Neural cell (in vitro differentiated cells): ENCODE data around the gene MAMDC2. TPM values are rescaled to one million over a fixed set of nuclear protein-coding genes. Genes with fewer than 3 reads are reported as not detected.
A peak's percentile ranks its signal among the peaks of the same experiment; 100 is the strongest.

ENCODE experiments used
- H2AFZ ChIP-seq: fragments of 200-600, 300-800 bp; sonication (generic), shearing (Covaris generic); 2 replicates; pipeline ENCODE4 v1.6.0; 2014; ENCODE audit warnings: low read depth, mild to moderate bottlenecking, antibody characterized with exemption, low read length, moderate library complexity
- H3F3A ChIP-seq: fragments of 200-600 bp; shearing (Covaris generic); 2 replicates; pipeline ENCODE4 v1.6.1; 2016; ENCODE audit warnings: mild to moderate bottlenecking, moderate library complexity, mixed read lengths, antibody characterized with exemption, low read length; ENCODE audit not compliant: insufficient read depth, poor library complexity, severe bottlenecking
- H3K27ac ChIP-seq: fragments of 200-600, 300-800 bp; sonication (generic), shearing (Covaris generic); 2 replicates; pipeline ENCODE4 v1.5.1; 2014; ENCODE audit warnings: mild to moderate bottlenecking, low read length, moderate library complexity
- H3K27me3 ChIP-seq: fragments of 300-800, 200-600 bp; sonication (generic), shearing (Covaris generic); 2 replicates; pipeline ENCODE4 v1.6.0; 2014; ENCODE audit warnings: mild to moderate bottlenecking, low read depth, low read length, moderate library complexity; ENCODE audit not compliant: insufficient read depth
- H3K36me3 ChIP-seq: fragments of 300-800, 200-600 bp; sonication (generic), shearing (Covaris generic); 2 replicates; pipeline ENCODE4 v1.5.1; 2014; ENCODE audit warnings: mild to moderate bottlenecking, antibody characterized with exemption, low read length, moderate library complexity; ENCODE audit not compliant: insufficient read depth
- H3K4me2 ChIP-seq: fragments of 300-800, 200-600 bp; sonication (generic), shearing (Covaris generic); 2 replicates; pipeline ENCODE4 v1.6.0; 2014; ENCODE audit warnings: mild to moderate bottlenecking, low read length
- H3K4me3 ChIP-seq: fragments of 300-800, 200-600 bp; sonication (generic), shearing (Covaris generic); 2 replicates; pipeline ENCODE4 v1.5.1; 2014; ENCODE audit warnings: mild to moderate bottlenecking, low read length, moderate library complexity
- H3K79me2 ChIP-seq: fragments of 200-600 bp; shearing (Covaris generic); replicated peaks from 2 replicates; pipeline ENCODE4 v1.6.0; 2014; ENCODE audit warnings: mild to moderate bottlenecking, low read length, moderate library complexity; ENCODE audit not compliant: insufficient read depth
- H3K9ac ChIP-seq: fragments of 300-800, 200-600 bp; sonication (generic), shearing (Covaris generic); 2 replicates; pipeline ENCODE4 v1.6.1; 2016; ENCODE audit warnings: mild to moderate bottlenecking, low read length, mixed read lengths
- H3K9me2 ChIP-seq: fragments of 200-600 bp; shearing (Covaris generic); 2 replicates; pipeline ENCODE4 v1.6.1; 2016; ENCODE audit warnings: mild to moderate bottlenecking, low read length, mixed read lengths; ENCODE audit not compliant: insufficient read depth
- H3K9me3 ChIP-seq: fragments of 200-600, 300-800 bp; sonication (generic), shearing (Covaris generic); 2 replicates; pipeline ENCODE4 v1.6.1; 2016; ENCODE audit warnings: mild to moderate bottlenecking, mixed run types, low read length, moderate library complexity, mixed read lengths
- H4K20me1 ChIP-seq: fragments of 200-600 bp; shearing (Covaris generic); 2 replicates; pipeline ENCODE4 v1.6.1; 2016; ENCODE audit warnings: mild to moderate bottlenecking, mixed run types; ENCODE audit not compliant: insufficient read depth
- CTCF ChIP-seq: fragments of 450-650 bp; IDR thresholded peaks from 2 replicates; pipeline ENCODE4 v1.5.1; 2014; ENCODE audit warnings: antibody characterized with exemption, mild to moderate bottlenecking, moderate library complexity; ENCODE audit not compliant: poor library complexity, severe bottlenecking
- EP300 ChIP-seq: fragments of 450-650 bp; conservative IDR thresholded peaks from 2 replicates; pipeline ENCODE4 v1.6.1; 2014; ENCODE audit warnings: antibody characterized with exemption, mild to moderate bottlenecking, moderate library complexity; ENCODE audit not compliant: poor library complexity, severe bottlenecking
- EZH2 ChIP-seq: fragments of 200-600, 300-800 bp; shearing (Covaris generic), sonication (generic); IDR thresholded peaks from 2 replicates; pipeline ENCODE4 v1.6.1; 2014; ENCODE audit warnings: antibody characterized with exemption, low read length, borderline replicate concordance, mild to moderate bottlenecking; ENCODE audit not compliant: insufficient read depth, poor library complexity, severe bottlenecking
- MXI1 ChIP-seq: fragments of 450-650 bp; conservative IDR thresholded peaks from 2 replicates; pipeline ENCODE4 v1.6.1; 2014; ENCODE audit warnings: antibody characterized with exemption, mild to moderate bottlenecking; ENCODE audit not compliant: poor library complexity, severe bottlenecking
- POLR2AphosphoS5 ChIP-seq: IDR thresholded peaks from 2 replicates; pipeline ENCODE4 v1.6.1; 2012
- RAD21 ChIP-seq: fragments of 450-650 bp; conservative IDR thresholded peaks from 2 replicates; pipeline ENCODE4 v1.6.1; 2014; ENCODE audit warnings: antibody characterized with exemption, mild to moderate bottlenecking, moderate library complexity
- REST ChIP-seq: IDR thresholded peaks from 2 replicates; pipeline ENCODE4 v1.6.1; 2012; ENCODE audit warnings: borderline replicate concordance
- SMC3 ChIP-seq: fragments of 450-650 bp; conservative IDR thresholded peaks from 2 replicates; pipeline ENCODE4 v1.6.1; 2014; ENCODE audit warnings: antibody characterized with exemption, mild to moderate bottlenecking, moderate library complexity; ENCODE audit not compliant: poor library complexity
- TAF1 ChIP-seq: IDR thresholded peaks from 2 replicates; pipeline ENCODE4 v1.6.1; 2012; ENCODE audit warnings: low read depth
- polyA plus RNA-seq: library from polyadenylated mRNA; depleted of rRNA; stranded (reverse); fragments of >200 nt; gene quantifications from 2 replicates; pipeline ENCODE4 v1.2.3, GENCODE V29; 2014

MAMDC2 gene
- polyA plus RNA-seq, 1 donor from 2014 or later = 0.30 TPM

GRCh38 chr9:70259512-70259802, 215.8 kb downstream of the MAMDC2 start:
- Histone ChIP-seq H3K36me3 (no peaks in the 10 kb centered on the region), H3K9me3 (no peaks in the 10 kb centered on the region), H3F3A (no peaks in the 10 kb centered on the region), H3K27me3 (no peaks in the 10 kb centered on the region), H3K4me3 (peak overlapping the region; percentile 90), H3K9me2 (no peaks in the 10 kb centered on the region), H3K9ac (peak overlapping the region; percentile 93), H3K79me2 (peaks cover 50% of the 10 kb centered on the region), H2AFZ (peak overlapping the region; percentile 96), H3K4me2 (peak overlapping the region; percentile 74), H4K20me1 (no peaks in the 10 kb centered on the region), H3K27ac (peak overlapping the region; percentile 89)
- no peak for TF ChIP-seq POLR2AphosphoS5
- TF ChIP-seq RAD21 = no peak
- TF ChIP-seq EP300 = no peak

GRCh38 chr9:70260007-70260443, 216.4 kb downstream of the MAMDC2 start:
- Histone ChIP-seq H3K4me2 (peak overlapping the region; percentile 74), H3K27ac (peak overlapping the region; percentile 89), H3K9me3 (no peaks in the 10 kb centered on the region), H4K20me1 (no peaks in the 10 kb centered on the region), H3K9ac (peak overlapping the region; percentile 93), H3K36me3 (no peaks in the 10 kb centered on the region), H2AFZ (no peak overlapping the region), H3K4me3 (peak overlapping the region; percentile 90), H3K79me2 (peaks cover 54% of the 10 kb centered on the region), H3K9me2 (no peaks in the 10 kb centered on the region), H3F3A (no peaks in the 10 kb centered on the region), H3K27me3 (no peaks in the 10 kb centered on the region)
- TF ChIP-seq RAD21 (no peak), EP300 (no peak), TAF1 (no peak), CTCF (no peak), MXI1 (no peak), POLR2AphosphoS5 (no peak), SMC3 (no peak), EZH2 (no peak), REST (no peak)

- Histone ChIP-seq H3K9me3 (no peaks in the 10 kb centered on the region), H3K9ac (no peak overlapping the region), H2AFZ (no peak overlapping the region), H3K27me3 (no peaks in the 10 kb centered on the region), H3K79me2 (peaks cover 54% of the 10 kb centered on the region), H3F3A (no peaks in the 10 kb centered on the region), H3K4me3 (peak overlapping the region; percentile 90), H3K4me2 (no peak overlapping the region), H3K36me3 (no peaks in the 10 kb centered on the region), H3K27ac (no peak overlapping the region), H4K20me1 (no peaks in the 10 kb centered on the region), H3K9me2 (no peaks in the 10 kb centered on the region)
- TF ChIP-seq MXI1 (no peak), CTCF (no peak), SMC3 (no peak), EP300 (no peak), TAF1 (no peak), REST (no peak), POLR2AphosphoS5 (no peak), RAD21 (no peak), EZH2 (no peak)
Observed at GRCh38 chr9:70260606-70261005, 217.0 kb downstream of the MAMDC2 start.
